Natural killer cell (primary cell): ENCODE results near the gene RBM22. TPM values are rescaled to one million over a fixed set of nuclear protein-coding genes. Genes with fewer than 3 reads are reported as not detected.
"Not testable (repeated sequence)": the region's sequence is repeated elsewhere in the genome, so short reads cannot be mapped to it uniquely, and the experiment has no call there.

ENCODE experiments used
- ATAC-seq, 3 donors: fragments of 150-1000 bp in 2 of 3; fragments of 200-7000 bp in 1 of 3; cut with Tn5 transposase; 1 replicate in 1 of 3; 2 replicates in 2 of 3; pipeline ENCODE4 v1.10.0; 2021; ENCODE audit warnings: mild to moderate bottlenecking in 2 of 3, moderate library complexity in 2 of 3
- DNase-seq, 2 donors: peaks; one replicate each; pipeline versions ENCODE4 v3.0.0 to v3.0.0-alpha.2; 2013 to 2021; ENCODE audit warnings: mixed read lengths in 1 of 2
- H3K27ac ChIP-seq: one replicate; pipeline ENCODE4 v1.5.1; 2013; ENCODE audit warnings: mild to moderate bottlenecking, low read length
- H3K27me3 ChIP-seq: one replicate; pipeline ENCODE4 v1.6.1; 2013; ENCODE audit warnings: low read length; ENCODE audit not compliant: control insufficient read depth, insufficient read depth
- H3K36me3 ChIP-seq: one replicate; pipeline ENCODE4 v1.6.1; 2013; ENCODE audit warnings: low read length; ENCODE audit not compliant: control insufficient read depth, insufficient read depth
- H3K4me1 ChIP-seq: one replicate; pipeline ENCODE4 v1.6.1; 2013; ENCODE audit warnings: low read length; ENCODE audit not compliant: control insufficient read depth, insufficient read depth
- H3K4me3 ChIP-seq: one replicate; pipeline ENCODE4 v1.5.1; 2013; ENCODE audit warnings: low read length
- H3K9me3 ChIP-seq: one replicate; pipeline ENCODE4 v1.6.1; 2013; ENCODE audit warnings: low read length; ENCODE audit not compliant: control insufficient read depth, insufficient read depth
- H3K27ac Mint-ChIP-seq, 2 donors: one replicate each; pipeline ENCODE4 v1.8.0; 2022; ENCODE audit warnings: mild to moderate bottlenecking in 2 of 2, mixed read lengths in 2 of 2, moderate library complexity in 1 of 2
- H3K27me3 Mint-ChIP-seq, 2 donors: one replicate each; pipeline ENCODE4 v1.8.0; 2022; ENCODE audit warnings: low read depth in 2 of 2, mixed read lengths in 2 of 2
- H3K36me3 Mint-ChIP-seq: one replicate; pipeline ENCODE4 v1.8.0; 2022; ENCODE audit warnings: mixed read lengths
- H3K4me1 Mint-ChIP-seq, 2 donors: one replicate each; pipeline ENCODE4 v1.8.0; 2022; ENCODE audit warnings: mixed read lengths in 2 of 2
- H3K4me3 Mint-ChIP-seq: one replicate; pipeline ENCODE4 v1.8.0; 2022; ENCODE audit warnings: mild to moderate bottlenecking, moderate library complexity, mixed read lengths
- H3K9me3 Mint-ChIP-seq, 2 donors: one replicate each; pipeline ENCODE4 v1.8.0; 2022; ENCODE audit warnings: mixed read lengths in 2 of 2
- WGBS: methylation state at CpG from one replicate; pipeline ENCODE4 v1.1.7; 2013; ENCODE audit warnings: missing lambda C conversion rate; ENCODE audit not compliant: insufficient coverage; 5-methylcytosine and 5-hydroxymethylcytosine counted together
- intact Hi-C: fragments of 100-400 bp; cut with micrococcal nuclease; formaldehyde crosslinking; loops from one replicate; pipeline ENCODE4 v1.14.2; 2022
- total RNA-seq, 4 donors: library from RNA; stranded (reverse); fragments of 120-200 nt in 1 of 4; gene quantifications; one replicate each; pipeline versions ENCODE4 v1.2.3 to v1.2.4, GENCODE V29; 2013 to 2022
- TF ChIP-seq, protein P1 (sequence below): fragments of 200-600 bp; IDR thresholded peaks from one replicate; pipeline ENCODE4 v1.8.0; 2022; ENCODE audit warnings: antibody characterized with exemption

RBM22 gene
- 100 to 1,000 TPM; 136 to 149 (median 145) TPM for total RNA-seq
- 67.4 TPM for total RNA-seq (2013)

DNA sequence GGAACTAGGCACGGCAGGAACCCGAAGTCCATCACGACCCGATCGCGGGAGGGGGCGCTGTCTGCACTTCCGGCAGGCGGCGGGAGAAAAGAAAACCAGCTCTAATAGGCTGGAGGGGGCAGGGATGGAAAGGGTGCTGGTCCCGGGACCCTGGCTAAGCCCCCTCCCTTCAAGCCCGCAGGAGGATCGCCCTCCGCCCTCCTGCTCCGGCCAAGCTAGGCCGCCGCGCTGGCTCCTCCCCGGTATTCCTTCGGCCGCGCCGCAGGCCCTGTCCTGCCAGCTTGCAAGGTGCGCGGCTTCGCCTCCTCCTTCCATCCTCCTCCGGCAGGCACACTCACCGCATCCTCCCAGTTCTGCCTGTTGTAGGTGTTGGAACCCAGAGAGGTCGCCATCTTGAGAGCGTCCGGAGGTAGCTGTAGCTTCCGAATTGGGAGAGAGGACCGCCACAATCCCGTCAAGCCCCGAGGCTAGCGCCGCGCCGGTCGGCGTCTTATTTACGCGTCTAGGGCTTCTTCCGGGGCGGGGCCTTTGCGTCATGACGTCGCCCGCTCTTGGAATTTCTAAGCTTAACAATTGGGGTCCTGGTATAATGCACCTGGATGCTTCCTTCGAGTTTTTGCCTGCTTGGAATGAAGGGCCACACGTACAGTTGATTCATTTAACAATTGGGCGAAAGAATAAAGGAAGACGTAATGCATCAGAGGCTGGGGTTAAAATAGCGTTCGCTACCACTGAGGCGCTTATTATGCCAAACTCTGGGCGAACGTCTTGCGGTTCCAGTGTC lies at the start of gene RBM22:
Gene RBM22, minus strand, starts transcription at position 469 of the 784 bp plus-strand sequence. Its CDS starts 77 bp downstream, at position 392.
- peak; percentile 90 to 97 (median 95) for ATAC-seq
- no peak within 1 kb of the TSS for H3K4me3 Mint-ChIP-seq
- no peak within 1 kb of the TSS for H3K27ac Mint-ChIP-seq

DNA sequence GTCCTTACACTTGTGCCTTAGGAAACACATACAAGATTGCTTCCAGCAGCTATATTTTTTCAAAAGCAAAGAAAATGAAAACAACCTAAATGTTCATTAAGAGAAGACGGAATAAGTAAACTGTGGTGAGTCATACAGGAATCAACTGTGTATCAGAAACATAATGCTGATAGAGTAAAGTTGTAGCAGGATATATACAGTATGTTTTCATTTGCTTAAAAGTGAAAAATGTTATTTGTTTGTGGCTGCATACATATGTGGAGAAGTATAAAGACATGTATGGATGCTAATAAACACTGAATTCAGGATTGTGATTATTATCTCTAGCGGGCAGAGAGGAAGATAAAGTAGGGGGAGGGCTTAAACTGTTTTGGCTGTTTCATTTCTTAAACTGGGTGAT lies 49.6 kb upstream of the RBM22 start:
- no peak for ATAC-seq
- Mint-ChIP-seq H3K27ac (peak overlapping the region; percentile 2), H3K4me3 (no peak overlapping the region), H3K27me3 (no peaks in the 10 kb centered on the region), H3K9me3 (no peaks in the 10 kb centered on the region), H3K36me3 (peaks cover 7% of the 10 kb centered on the region), H3K4me1 (peaks cover 18 to 48% of the 10 kb centered on the region in 2 donors)
- H3K4me1 ChIP-seq = no peaks in the 10 kb centered on the region
- WGBS = 85% methylated on average over 1 of the region's 2 CpGs
- intact Hi-C loops = no loop called here
- no peaks in the 10 kb centered on the region for H3K27me3 ChIP-seq
- H3K4me3 ChIP-seq = no peak overlapping the region
- peaks cover 60% of the 10 kb centered on the region for H3K36me3 ChIP-seq
- DNase-seq = no peak
- no peak overlapping the region for H3K27ac ChIP-seq
- TF ChIP-seq, protein P1, sequence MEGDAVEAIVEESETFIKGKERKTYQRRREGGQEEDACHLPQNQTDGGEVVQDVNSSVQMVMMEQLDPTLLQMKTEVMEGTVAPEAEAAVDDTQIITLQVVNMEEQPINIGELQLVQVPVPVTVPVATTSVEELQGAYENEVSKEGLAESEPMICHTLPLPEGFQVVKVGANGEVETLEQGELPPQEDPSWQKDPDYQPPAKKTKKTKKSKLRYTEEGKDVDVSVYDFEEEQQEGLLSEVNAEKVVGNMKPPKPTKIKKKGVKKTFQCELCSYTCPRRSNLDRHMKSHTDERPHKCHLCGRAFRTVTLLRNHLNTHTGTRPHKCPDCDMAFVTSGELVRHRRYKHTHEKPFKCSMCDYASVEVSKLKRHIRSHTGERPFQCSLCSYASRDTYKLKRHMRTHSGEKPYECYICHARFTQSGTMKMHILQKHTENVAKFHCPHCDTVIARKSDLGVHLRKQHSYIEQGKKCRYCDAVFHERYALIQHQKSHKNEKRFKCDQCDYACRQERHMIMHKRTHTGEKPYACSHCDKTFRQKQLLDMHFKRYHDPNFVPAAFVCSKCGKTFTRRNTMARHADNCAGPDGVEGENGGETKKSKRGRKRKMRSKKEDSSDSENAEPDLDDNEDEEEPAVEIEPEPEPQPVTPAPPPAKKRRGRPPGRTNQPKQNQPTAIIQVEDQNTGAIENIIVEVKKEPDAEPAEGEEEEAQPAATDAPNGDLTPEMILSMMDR = no peak
- no peaks in the 10 kb centered on the region for H3K9me3 ChIP-seq

More for the DNA sequence above, at the start of gene RBM22:
- H3K4me1 ChIP-seq = peaks cover 5% of the 10 kb centered on the region
- DNase-seq = peak; percentile 90 to 96
- TF ChIP-seq, protein P1 = peak; percentile 85
- peaks cover 30% of the 10 kb centered on the region for H3K36me3 ChIP-seq
- peaks cover 2% of the 10 kb centered on the region for H3K27me3 ChIP-seq
- H3K27me3 Mint-ChIP-seq = no peaks in the 10 kb centered on the region
- no peaks in the 10 kb centered on the region for H3K9me3 Mint-ChIP-seq
- H3K4me1 Mint-ChIP-seq = peaks cover 7 to 15% of the 10 kb centered on the region in 2 donors
- H3K27ac ChIP-seq = peak within 1 kb of the TSS; percentile 92
- peak within 1 kb of the TSS; percentile 90 for H3K4me3 ChIP-seq
- under 1% methylated on average over 59 of the region's 59 CpGs for WGBS
- intact Hi-C loops = loop anchor here (1.0 kb wide), 2 partner anchors 58 to 83 kb away; no protein-coding TSS in a partner anchor
- no peaks in the 10 kb centered on the region for H3K9me3 ChIP-seq
- H3K36me3 Mint-ChIP-seq = peaks cover 13% of the 10 kb centered on the region

DNA sequence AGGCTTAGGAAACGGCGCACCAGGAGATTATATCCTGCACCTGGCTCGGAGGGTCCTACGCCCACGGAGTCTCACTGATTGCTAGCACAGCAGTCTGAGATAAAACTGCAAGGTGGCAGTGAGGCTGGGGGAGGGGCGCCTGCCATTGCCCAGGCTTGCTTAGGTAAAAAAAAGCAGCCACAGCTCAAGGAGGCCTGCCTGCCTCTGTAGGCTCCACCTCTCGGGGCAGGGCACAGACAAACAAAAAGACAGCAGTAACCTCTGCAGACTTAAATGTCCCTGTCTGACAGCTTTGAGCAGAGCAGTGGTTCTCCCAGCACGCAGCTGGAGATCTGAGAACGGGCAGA lies 42.3 kb upstream of the RBM22 start:
- ATAC-seq = not testable (repeated sequence)

DNA sequence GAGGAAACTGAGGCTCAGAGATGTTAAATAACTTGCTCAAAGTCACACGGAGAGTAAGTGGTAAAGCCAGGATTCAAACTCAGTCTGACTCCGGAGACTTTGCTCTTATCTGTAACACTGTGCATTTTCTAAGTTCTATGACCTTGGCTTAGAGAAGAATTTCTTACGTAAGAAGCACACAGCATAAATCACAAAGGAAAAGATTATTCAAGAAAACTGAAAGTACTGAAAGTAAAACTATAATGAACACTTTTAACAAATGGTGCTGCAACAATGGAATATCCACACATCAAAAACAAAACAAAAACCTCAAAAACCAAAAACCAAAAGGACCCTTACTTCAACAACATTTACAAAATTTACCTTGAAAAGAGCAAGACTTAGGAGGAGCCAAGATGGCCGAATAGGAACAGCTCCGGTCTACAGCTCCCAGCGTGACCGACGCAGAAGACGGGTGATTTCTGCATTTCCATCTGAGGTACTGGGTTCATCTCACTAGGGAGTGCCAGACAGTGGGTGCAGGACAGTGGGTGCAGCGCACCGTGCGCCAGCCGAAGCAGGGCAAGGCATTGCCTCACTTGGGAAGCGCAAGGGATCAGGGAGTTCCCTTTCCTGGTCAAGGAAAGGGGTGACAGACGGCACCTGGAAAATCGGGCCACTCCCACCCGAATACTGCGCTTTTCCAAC lies 41.7 kb upstream of the RBM22 start:
- H3K4me3 ChIP-seq, H3K27ac ChIP-seq, H3K9me3 ChIP-seq, H3K36me3 ChIP-seq, intact Hi-C loops, H3K9me3 Mint-ChIP-seq, DNase-seq, H3K36me3 Mint-ChIP-seq, H3K27me3 ChIP-seq, H3K27me3 Mint-ChIP-seq, H3K4me3 Mint-ChIP-seq, ATAC-seq, H3K4me1 ChIP-seq: not testable (repeated sequence)
- H3K4me1 Mint-ChIP-seq = peaks cover 49 to 56% of the 10 kb centered on the region in 2 donors
- H3K27ac Mint-ChIP-seq = peak overlapping the region; percentile 32 to 79
- WGBS = 95% methylated on average over 17 of the region's 18 CpGs

More for the DNA sequence above, 42.3 kb upstream of the RBM22 start:
- H3K36me3 ChIP-seq, H3K27ac ChIP-seq, DNase-seq, H3K4me1 ChIP-seq, H3K9me3 Mint-ChIP-seq, intact Hi-C loops, H3K9me3 ChIP-seq, H3K27me3 ChIP-seq, H3K4me3 ChIP-seq, H3K36me3 Mint-ChIP-seq, H3K4me3 Mint-ChIP-seq, H3K27ac Mint-ChIP-seq, H3K27me3 Mint-ChIP-seq: not testable (repeated sequence)
- peaks cover 44 to 51% of the 10 kb centered on the region in 2 donors for H3K4me1 Mint-ChIP-seq
- WGBS = 96% methylated on average over 9 of the region's 9 CpGs
